Sigmoid colon (tissue), 4 donors: ENCODE results near the gene IMMP2L.

Experiments used
- CTCF ChIP-seq, 4 experiments: fragments of 450-650 bp in 3 of 4; fragments of 200-600 bp in 1 of 4; IDR thresholded peaks; one replicate each; pipeline ENCODE4 v1.5.1; 2016 to 2019; ENCODE audit warnings: antibody characterized with exemption in 4 of 4, mild to moderate bottlenecking in 3 of 4, moderate library complexity in 2 of 4
- POLR2A ChIP-seq, 2 donors: fragments of 450-650 bp; IDR thresholded peaks; one replicate each; pipeline ENCODE4 v1.6.1; 2016; ENCODE audit warnings: antibody characterized with exemption in 2 of 2, mild to moderate bottlenecking in 2 of 2, moderate library complexity in 2 of 2
- POLR2AphosphoS5 ChIP-seq, 4 donors: sonication (generic); formaldehyde crosslinking; IDR thresholded peaks; one replicate each; pipeline ENCODE4 v1.6.1; 2017; ENCODE audit warnings: antibody characterized with exemption in 4 of 4

GRCh38 chr7:111232249-111233084, 329.8 kb downstream of the IMMP2L start:
- no peak for TF ChIP-seq CTCF (IDR thresholded peaks at IDR 0.05)
- TF ChIP-seq POLR2A (IDR thresholded peaks at IDR 0.05), result no peak
- TF ChIP-seq POLR2AphosphoS5 (IDR thresholded peaks at IDR 0.05), result no peak
